Measurements from ENCODE around the gene CMC4. TPM values are rescaled to one million over a fixed set of nuclear protein-coding genes. Genes with fewer than 3 reads are reported as not detected.

CMC4 gene
- total RNA-seq, 1 donor from 2014 or later: 14.4 TPM

DNA sequence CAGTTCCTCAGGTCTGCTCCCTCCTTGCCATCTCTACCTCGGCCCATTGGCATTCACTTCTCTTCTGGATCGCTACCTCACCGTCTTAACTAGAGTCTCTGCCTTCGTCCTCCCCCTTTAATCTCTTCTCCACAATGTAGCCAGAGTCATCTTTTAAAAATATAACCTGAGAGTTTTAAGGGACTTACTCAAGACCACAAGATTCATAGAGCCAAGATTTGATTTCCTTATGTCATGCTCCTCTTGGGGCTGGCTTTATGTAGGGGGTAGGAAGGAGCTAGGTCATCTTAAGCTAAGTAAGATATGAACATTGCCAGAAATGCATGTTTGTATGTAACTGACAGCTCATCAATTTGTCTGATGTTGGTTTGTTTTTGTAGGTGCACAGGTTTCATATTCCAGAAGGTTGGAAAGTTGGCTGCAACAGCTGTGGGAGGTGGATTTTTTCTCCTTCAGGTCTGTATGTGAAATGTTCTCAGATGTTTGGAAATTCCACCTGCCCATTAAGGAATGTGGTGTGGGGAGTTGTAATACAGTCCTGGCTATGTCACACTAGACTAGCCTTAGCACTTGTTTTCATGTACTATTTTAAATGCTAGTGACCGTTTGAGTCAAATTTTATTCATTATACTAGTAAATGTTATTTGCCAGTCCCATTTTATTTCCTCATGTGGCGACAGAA, 24.7 kb downstream of the CMC4 start:
- no peak for DNase-seq (ENCODE audit: low read depth)
- TF ChIP-seq, protein P1, sequence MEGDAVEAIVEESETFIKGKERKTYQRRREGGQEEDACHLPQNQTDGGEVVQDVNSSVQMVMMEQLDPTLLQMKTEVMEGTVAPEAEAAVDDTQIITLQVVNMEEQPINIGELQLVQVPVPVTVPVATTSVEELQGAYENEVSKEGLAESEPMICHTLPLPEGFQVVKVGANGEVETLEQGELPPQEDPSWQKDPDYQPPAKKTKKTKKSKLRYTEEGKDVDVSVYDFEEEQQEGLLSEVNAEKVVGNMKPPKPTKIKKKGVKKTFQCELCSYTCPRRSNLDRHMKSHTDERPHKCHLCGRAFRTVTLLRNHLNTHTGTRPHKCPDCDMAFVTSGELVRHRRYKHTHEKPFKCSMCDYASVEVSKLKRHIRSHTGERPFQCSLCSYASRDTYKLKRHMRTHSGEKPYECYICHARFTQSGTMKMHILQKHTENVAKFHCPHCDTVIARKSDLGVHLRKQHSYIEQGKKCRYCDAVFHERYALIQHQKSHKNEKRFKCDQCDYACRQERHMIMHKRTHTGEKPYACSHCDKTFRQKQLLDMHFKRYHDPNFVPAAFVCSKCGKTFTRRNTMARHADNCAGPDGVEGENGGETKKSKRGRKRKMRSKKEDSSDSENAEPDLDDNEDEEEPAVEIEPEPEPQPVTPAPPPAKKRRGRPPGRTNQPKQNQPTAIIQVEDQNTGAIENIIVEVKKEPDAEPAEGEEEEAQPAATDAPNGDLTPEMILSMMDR (conservative IDR thresholded peaks at IDR 0.05; ENCODE audit: low read depth, low read length): no peak
- no peak overlapping the region for H3K4me3 ChIP-seq (ENCODE audit: low read depth, low read length)

DNA sequence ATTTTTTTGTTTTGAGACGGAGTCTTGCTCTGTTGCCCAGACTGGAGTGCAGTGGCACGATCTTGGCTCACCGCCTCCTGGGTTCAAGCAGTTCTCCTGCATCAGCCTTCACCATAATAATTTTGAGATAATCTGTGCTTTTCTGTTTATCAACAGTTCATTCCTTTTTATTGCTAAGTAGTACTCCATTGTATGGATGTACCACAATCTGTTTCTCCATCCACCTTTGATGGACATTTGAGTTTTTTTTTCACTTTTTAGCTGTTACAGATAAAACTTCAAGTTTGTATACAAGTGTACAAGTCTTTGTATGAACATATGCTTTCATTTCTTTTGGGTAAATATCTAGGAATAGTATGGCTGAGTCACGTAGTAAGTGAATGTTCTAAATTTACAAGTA, 35.2 kb downstream of the CMC4 start:
- no peak overlapping the region for H3K4me3 ChIP-seq (ENCODE audit: low read depth, low read length)
- TF ChIP-seq, protein P1 (conservative IDR thresholded peaks at IDR 0.05; ENCODE audit: low read depth, low read length): no peak
- no peak for DNase-seq (ENCODE audit: low read depth)

DNA sequence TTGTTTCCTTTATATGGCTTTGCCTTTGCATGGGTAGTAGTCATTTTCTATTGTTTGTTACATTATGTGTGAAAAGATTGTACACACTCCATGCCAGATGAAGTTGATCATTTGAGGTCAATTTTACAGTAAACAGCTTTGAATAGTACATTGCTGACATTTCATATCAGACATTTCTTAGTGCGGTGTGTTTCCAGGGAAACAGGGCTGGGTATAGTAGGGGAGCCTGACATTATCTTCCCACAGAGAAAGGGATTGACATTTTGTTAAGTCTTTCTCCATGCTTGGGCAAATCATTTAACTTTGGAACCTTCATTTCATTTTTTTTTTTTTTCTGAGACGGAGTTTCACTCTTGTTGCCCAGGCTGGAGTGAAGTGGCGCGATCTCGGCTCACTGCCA, 39.3 kb downstream of the CMC4 start:
- TF ChIP-seq, protein P1 (conservative IDR thresholded peaks at IDR 0.05; ENCODE audit: low read depth, low read length): no peak
- no peak for DNase-seq (ENCODE audit: low read depth)
- H3K4me3 ChIP-seq (ENCODE audit: low read depth, low read length): no peak overlapping the region

DNA sequence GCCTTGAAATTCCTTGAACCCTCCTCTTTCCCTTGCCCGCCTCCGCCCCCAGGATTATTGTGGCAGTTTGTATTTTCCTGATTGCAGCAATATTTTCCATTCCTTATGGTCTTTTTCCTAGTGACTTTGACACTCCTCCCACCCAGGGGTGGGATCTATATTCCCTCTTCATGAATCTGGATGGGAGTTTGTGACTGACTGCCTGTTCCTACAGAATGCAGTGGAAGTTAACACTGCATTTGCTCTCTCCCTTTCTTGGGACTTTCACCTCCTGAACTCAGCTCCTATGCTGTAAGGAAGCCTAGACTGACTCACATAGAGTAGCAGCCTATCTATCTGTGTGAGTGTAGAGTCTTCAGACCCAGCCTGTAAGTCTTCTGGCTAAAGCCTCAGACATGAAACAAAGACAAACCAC, 42.1 kb downstream of the CMC4 start:
- H3K4me3 ChIP-seq (ENCODE audit: low read depth, low read length): no peak overlapping the region
- no peak for DNase-seq (ENCODE audit: low read depth)
- TF ChIP-seq, protein P1 (conservative IDR thresholded peaks at IDR 0.05; ENCODE audit: low read depth, low read length): no peak

DNA sequence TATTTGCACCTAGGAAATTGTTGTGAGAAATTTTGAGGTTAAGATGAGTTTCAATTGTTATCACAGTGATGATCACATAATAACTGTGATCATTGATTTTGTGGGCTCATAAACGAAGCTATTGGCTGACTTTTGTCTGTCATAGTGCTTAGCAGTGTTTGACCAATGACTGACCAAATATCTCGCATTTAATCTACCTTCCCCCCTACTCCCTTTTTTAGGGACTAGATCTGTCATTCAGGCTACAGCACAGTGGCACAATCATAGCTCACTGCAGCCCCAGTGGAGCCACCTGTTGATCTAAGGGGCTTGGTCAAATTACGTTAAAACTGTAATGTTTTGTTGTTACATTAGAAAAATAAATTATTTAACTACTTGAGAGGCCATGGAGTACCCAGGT, 42.8 kb downstream of the CMC4 start:
- DNase-seq (ENCODE audit: low read depth): no peak
- H3K4me3 ChIP-seq (ENCODE audit: low read depth, low read length): peak overlapping the region; percentile 81
- TF ChIP-seq, protein P1 (conservative IDR thresholded peaks at IDR 0.05; ENCODE audit: low read depth, low read length): no peak

DNA sequence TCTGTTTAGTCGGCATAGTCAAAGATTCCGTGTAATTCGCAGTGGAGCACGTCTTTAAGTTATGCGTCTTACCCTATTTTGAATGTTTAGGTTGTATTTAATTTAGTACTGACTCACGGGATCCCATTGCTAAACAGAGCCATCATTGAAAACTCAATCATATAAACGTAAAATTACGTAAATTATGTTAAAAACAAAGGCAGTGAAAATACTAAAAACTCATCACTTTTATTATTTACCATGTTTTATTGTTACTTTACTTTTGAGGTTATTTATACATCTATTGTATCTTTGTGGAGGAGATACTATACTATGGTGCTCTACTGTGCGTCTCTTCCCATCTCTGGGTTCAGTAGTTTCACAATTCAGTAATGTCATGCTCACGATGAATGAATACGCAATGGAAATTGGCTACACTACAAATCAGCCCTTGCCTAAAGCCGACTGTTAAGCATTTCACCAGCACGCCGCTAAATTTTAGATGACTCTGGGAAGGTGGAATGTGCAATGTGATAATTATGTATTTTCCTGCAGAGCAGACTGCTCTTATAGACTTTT, 43.3 kb downstream of the CMC4 start:
- TF ChIP-seq, protein P1 (conservative IDR thresholded peaks at IDR 0.05; ENCODE audit: low read depth, low read length): no peak

More for the DNA sequence above, 43.3 kb downstream of the CMC4 start:
- DNase-seq (ENCODE audit: low read depth): no peak
- H3K4me3 ChIP-seq (ENCODE audit: low read depth, low read length): peak overlapping the region; percentile 81

All from epithelial cell of proximal tubule (primary cell).